ENCODE results near the gene ACSL3.

DNA sequence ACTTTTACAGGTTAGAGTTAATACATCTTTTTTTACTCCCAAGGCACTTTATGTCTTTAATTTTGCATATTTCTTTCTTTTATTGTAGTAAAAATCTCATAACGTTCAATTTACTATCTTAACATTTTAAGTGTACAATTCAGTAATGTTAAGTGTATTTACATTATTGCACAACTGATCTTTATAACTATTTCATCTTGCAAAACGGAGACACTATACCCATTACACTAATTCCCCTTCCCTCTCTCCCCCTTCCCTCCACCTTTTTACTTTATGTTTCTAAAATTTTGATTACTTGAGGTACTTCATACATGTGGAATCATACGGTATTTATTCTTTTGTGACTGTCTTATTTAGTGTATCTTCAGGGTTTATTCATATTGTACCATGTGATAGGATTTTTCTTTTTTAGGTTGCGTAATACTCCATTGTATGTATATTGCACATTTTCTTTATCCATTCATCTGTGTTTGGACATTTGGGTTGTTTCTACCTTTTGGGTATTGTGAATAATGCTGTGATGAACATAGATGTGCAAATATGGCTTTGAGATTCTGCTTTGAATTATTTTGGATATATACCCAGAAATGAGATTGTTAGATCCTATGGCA, 75.0 kb downstream of the ACSL3 start:
- TF ChIP-seq POLR2AphosphoS5 (IDR thresholded peaks at IDR 0.05) (no peak), POLR2A (IDR thresholded peaks at IDR 0.05) (no peak)
- TF ChIP-seq, protein P1, sequence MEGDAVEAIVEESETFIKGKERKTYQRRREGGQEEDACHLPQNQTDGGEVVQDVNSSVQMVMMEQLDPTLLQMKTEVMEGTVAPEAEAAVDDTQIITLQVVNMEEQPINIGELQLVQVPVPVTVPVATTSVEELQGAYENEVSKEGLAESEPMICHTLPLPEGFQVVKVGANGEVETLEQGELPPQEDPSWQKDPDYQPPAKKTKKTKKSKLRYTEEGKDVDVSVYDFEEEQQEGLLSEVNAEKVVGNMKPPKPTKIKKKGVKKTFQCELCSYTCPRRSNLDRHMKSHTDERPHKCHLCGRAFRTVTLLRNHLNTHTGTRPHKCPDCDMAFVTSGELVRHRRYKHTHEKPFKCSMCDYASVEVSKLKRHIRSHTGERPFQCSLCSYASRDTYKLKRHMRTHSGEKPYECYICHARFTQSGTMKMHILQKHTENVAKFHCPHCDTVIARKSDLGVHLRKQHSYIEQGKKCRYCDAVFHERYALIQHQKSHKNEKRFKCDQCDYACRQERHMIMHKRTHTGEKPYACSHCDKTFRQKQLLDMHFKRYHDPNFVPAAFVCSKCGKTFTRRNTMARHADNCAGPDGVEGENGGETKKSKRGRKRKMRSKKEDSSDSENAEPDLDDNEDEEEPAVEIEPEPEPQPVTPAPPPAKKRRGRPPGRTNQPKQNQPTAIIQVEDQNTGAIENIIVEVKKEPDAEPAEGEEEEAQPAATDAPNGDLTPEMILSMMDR (IDR thresholded peaks at IDR 0.05), result no peak

Measured in prostate gland (tissue), 2 donors.